ENCODE results near the gene WTIP. TPM values are rescaled to one million over a fixed set of nuclear protein-coding genes. Genes with fewer than 3 reads are reported as not detected.
"Not testable (repeated sequence)": the region's sequence is repeated elsewhere in the genome, so short reads cannot be mapped to it uniquely, and the experiment has no call there.

WTIP gene
- total and polyA plus RNA-seq, 9 donors: 13.4 to 38.4 (median 29.5) TPM

DNA sequence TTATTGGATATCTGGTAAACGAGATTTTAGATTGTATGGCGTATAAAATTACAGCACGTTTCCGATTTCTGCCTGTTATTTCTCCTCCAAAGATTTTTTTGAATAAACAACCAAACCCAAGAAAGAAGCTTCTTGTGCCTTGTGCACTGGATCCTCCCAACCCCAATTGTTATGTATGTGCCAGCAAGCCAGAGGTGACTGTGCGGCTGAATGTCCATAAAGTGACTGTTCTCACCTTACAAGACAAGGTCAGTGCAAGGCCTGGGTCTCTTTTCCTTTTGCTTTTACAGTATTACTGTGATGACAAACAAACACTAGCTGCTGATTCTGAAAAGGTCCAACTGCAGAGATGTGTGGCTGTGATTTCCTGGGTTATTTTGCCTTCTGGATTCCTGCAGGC is 22.9 kb upstream of the WTIP start:
- no peak overlapping the region for H3K4me3 ChIP-seq
- 85 to 87% (median 85%) methylated on average over 5 of the region's 5 CpGs for WGBS, 3 donors
- H3K4me1 ChIP-seq (ENCODE audit: insufficient read depth): peaks cover 11% of the 10 kb centered on the region
- H3K27ac ChIP-seq: no peak overlapping the region
- no peaks in the 10 kb centered on the region for H3K36me3 ChIP-seq
- no peaks in the 10 kb centered on the region for H3K27me3 ChIP-seq
- H3K9me3 ChIP-seq: no peaks in the 10 kb centered on the region
- TF ChIP-seq, protein P1, sequence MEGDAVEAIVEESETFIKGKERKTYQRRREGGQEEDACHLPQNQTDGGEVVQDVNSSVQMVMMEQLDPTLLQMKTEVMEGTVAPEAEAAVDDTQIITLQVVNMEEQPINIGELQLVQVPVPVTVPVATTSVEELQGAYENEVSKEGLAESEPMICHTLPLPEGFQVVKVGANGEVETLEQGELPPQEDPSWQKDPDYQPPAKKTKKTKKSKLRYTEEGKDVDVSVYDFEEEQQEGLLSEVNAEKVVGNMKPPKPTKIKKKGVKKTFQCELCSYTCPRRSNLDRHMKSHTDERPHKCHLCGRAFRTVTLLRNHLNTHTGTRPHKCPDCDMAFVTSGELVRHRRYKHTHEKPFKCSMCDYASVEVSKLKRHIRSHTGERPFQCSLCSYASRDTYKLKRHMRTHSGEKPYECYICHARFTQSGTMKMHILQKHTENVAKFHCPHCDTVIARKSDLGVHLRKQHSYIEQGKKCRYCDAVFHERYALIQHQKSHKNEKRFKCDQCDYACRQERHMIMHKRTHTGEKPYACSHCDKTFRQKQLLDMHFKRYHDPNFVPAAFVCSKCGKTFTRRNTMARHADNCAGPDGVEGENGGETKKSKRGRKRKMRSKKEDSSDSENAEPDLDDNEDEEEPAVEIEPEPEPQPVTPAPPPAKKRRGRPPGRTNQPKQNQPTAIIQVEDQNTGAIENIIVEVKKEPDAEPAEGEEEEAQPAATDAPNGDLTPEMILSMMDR (IDR thresholded peaks at IDR 0.05): no peak
- TF ChIP-seq EP300 (IDR thresholded peaks at IDR 0.05) (no peak), POLR2A (IDR thresholded peaks at IDR 0.05) (no peak)
- intact Hi-C loops (cut with DNase I): no loop called here
- DNase-seq: no peak

DNA sequence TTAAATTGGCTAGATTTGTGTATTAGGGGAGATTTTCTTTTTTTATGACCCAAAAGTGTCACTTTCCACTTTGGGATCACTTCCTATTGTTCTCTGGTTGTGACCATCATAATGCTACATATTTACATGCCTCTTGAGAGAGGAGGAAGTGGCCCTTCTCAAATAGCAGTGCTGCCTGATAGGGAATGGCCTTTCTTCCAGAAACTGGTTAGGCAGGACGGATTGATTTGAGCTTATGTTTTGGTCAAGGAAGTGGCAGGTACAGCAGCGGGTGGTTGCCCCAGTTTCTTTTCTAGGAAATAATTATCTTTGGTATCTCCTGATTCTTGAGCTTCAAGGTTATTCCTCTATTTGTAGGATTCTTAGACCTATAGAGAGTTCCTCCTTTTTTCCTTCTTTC is 21.9 kb upstream of the WTIP start:
- intact Hi-C loops (cut with DNase I): no loop called here

DNA sequence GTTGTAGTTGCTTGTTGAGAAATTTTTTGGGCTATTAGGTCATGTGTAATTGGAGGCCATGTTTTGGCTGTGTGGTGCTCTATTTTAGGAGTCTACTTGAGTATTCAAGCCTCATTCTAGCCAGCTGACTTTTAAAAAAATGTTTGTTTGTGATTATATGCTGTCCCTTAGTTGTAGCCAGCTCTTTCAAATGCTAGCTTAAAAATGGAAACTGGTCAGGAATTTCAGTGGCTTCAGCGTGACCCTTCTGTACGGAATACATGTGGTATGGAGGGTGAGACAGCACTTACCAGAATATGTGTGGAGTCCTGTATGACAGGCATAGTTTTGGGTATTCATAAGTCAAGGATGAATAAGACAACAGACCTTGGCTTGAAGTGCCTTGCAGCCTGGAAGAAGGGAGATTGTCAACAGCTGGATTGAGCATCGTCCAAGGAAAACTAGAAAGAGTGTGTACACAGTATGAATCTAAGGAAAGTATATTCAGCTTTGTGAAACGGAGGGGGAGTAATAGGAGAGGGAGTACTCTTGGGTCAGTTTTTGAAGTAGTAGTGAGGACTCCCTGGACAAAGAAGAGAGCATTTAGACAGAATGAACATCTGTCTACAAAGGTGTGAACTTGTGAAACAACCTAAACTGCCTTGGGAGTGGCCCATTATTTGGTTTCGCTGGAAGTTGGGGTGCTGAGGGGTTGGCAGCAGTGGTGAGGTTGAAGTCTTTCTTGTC is 20.0 kb upstream of the WTIP start:
- H3K27me3 ChIP-seq: no peaks in the 10 kb centered on the region
- TF ChIP-seq POLR2A (IDR thresholded peaks at IDR 0.05) (no peak), EP300 (IDR thresholded peaks at IDR 0.05) (no peak)
- TF ChIP-seq, protein P1 (IDR thresholded peaks at IDR 0.05): no peak
- no peak overlapping the region for H3K4me3 ChIP-seq
- peaks cover 11% of the 10 kb centered on the region for H3K4me1 ChIP-seq (ENCODE audit: insufficient read depth)
- no peaks in the 10 kb centered on the region for H3K9me3 ChIP-seq
- H3K27ac ChIP-seq: peak overlapping the region in 1 of 2 donors; percentile 30
- WGBS, 3 donors: 15 to 35% (median 20%) methylated on average over 5 of the region's 5 CpGs
- intact Hi-C loops (cut with DNase I): no loop called here
- no peak for DNase-seq
- no peaks in the 10 kb centered on the region for H3K36me3 ChIP-seq

More for the DNA sequence above, 21.9 kb upstream of the WTIP start:
- peaks cover 11% of the 10 kb centered on the region for H3K4me1 ChIP-seq (ENCODE audit: insufficient read depth)
- H3K36me3 ChIP-seq: no peaks in the 10 kb centered on the region
- H3K27ac ChIP-seq: no peak overlapping the region
- H3K4me3 ChIP-seq: no peak overlapping the region
- DNase-seq: no peak
- H3K27me3 ChIP-seq: no peaks in the 10 kb centered on the region
- no peaks in the 10 kb centered on the region for H3K9me3 ChIP-seq
- TF ChIP-seq, protein P1 (IDR thresholded peaks at IDR 0.05): no peak
- TF ChIP-seq EP300 (IDR thresholded peaks at IDR 0.05): no peak
- TF ChIP-seq POLR2A (IDR thresholded peaks at IDR 0.05): no peak
- WGBS, 3 donors: 79 to 97% (median 94%) methylated on average over 2 of the region's 2 CpGs

DNA sequence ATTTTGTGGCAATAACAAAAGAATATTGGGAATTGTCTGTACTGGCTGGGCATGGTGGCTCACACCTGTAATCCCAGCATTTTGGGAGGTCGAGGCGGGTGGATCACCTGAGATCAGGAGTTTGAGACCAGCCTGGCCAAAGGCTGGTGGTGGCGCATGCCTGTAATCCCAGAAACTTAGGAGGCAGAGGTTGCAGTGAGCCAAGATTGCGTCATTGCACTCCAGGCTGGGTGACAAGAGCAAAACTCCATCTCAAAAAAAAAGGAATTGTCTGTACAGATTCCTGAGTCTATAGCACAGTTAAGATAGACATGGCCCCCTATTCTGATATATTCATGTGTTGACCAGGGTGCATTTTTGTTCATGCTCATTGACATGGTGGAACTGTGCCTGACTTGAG is 16.8 kb upstream of the WTIP start:
- H3K36me3 ChIP-seq; H3K27ac ChIP-seq; H3K4me3 ChIP-seq; DNase-seq; intact Hi-C loops (cut with DNase I); H3K9me3 ChIP-seq; H3K27me3 ChIP-seq: not testable (repeated sequence)
- peaks cover 11% of the 10 kb centered on the region for H3K4me1 ChIP-seq (ENCODE audit: insufficient read depth)
- 90 to 97% (median 94%) methylated on average over 4 of the region's 4 CpGs for WGBS, 3 donors

DNA sequence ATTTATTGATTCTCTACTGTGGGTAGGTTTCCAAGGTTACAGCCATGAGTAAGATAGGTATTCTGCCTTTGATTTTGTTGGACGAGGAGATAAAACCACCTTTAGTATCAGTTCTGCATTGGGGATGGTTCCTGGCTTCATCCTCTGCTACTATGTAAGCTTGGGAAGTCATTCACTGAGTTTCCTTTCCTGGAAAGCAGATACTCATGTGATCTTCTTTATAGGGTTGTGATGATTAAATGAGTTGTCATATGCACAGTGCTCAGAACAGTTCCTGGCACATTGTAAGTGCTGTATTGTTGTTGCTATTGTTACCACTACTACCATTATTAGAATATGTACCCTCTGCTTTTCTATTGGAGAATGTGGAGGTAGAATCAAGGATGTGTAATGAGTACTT is 13.1 kb upstream of the WTIP start:
- 74 to 79% (median 76%) methylated on average over 1 of the region's 1 CpG for WGBS, 3 donors
- TF ChIP-seq, protein P1 (IDR thresholded peaks at IDR 0.05): no peak
- TF ChIP-seq POLR2A (IDR thresholded peaks at IDR 0.05) (no peak), EP300 (IDR thresholded peaks at IDR 0.05) (no peak)
- H3K27ac ChIP-seq: no peak overlapping the region
- no peaks in the 10 kb centered on the region for H3K4me1 ChIP-seq (ENCODE audit: insufficient read depth)
- no peak overlapping the region for H3K4me3 ChIP-seq
- H3K9me3 ChIP-seq: no peaks in the 10 kb centered on the region
- no peaks in the 10 kb centered on the region for H3K36me3 ChIP-seq
- no peak for DNase-seq
- intact Hi-C loops (cut with DNase I): no loop called here
- H3K27me3 ChIP-seq: no peaks in the 10 kb centered on the region

DNA sequence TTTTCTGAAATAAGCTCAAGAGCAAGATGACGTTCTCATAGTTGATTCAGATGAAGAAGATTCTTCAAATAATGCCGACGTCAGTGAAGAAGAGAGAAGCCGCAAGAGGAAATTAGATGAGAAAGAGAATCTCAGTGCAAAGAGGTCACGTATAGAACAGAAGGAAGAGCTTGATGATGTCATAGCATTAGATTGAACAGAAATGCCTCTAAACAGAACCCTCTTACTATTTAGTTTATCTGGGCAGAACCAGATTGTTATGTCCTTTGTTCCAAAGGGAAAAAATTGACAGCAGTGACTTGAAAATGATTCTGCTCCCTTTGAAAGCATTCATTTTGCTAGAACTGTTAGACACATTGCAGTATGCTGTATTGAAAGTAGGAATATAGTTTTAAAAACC is 12.5 kb upstream of the WTIP start:
- H3K4me3 ChIP-seq; intact Hi-C loops (cut with DNase I); H3K27me3 ChIP-seq; H3K9me3 ChIP-seq; H3K4me1 ChIP-seq (ENCODE audit: insufficient read depth); H3K36me3 ChIP-seq; DNase-seq; H3K27ac ChIP-seq: not testable (repeated sequence)
- 90 to 91% (median 90%) methylated on average over 5 of the region's 5 CpGs for WGBS, 3 donors

All from ovary (tissue), 9 donors.